Gastrocnemius medialis (tissue), 4 donors: ENCODE data around the gene SNRPB. TPM values are rescaled to one million over a fixed set of nuclear protein-coding genes. Genes with fewer than 3 reads are reported as not detected.
"Not testable (repeated sequence)": the region's sequence is repeated elsewhere in the genome, so short reads cannot be mapped to it uniquely, and the experiment has no call there.

Source experiments
- ATAC-seq, 2 donors: fragments of 150-250 bp; one replicate each; pipeline ENCODE4 v1.9.1; 2016
- DNase-seq, 2 donors: peaks; one replicate each; pipeline ENCODE4 v3.0.0-alpha.2; 2019
- H3K27ac ChIP-seq, 4 donors: fragments of 200-600 bp; sonication (generic); 1 replicate in 1 of 4; 2 replicates in 3 of 4; pipeline ENCODE4 v1.5.1; 2016 to 2018; ENCODE audit warnings: mild to moderate bottlenecking in 2 of 4, moderate library complexity in 1 of 4
- H3K27me3 ChIP-seq, 3 donors: fragments of 200-600 bp; sonication (generic) in 2 of 3; 1 replicate in 1 of 3; 2 replicates in 2 of 3; pipeline versions ENCODE4 v1.5.1 to v1.6.0; 2016 to 2019; ENCODE audit warnings: mild to moderate bottlenecking in 1 of 3, moderate library complexity in 1 of 3
- H3K36me3 ChIP-seq, 2 donors: fragments of 200-600 bp; sonication (generic) in 1 of 2; one replicate each; pipeline ENCODE4 v1.5.1; 2017 to 2018
- H3K4me1 ChIP-seq, 2 donors: fragments of 200-600 bp; sonication (generic) in 1 of 2; one replicate each; pipeline ENCODE4 v1.5.1; 2016 to 2017; ENCODE audit warnings: mild to moderate bottlenecking in 2 of 2
- H3K4me3 ChIP-seq, 4 donors: fragments of 200-600 bp; sonication (generic) in 3 of 4; 1 replicate in 1 of 4; 2 replicates in 3 of 4; pipeline ENCODE4 v1.5.1; 2016 to 2019; ENCODE audit warnings: mild to moderate bottlenecking in 2 of 4
- H3K9me3 ChIP-seq, 3 donors: fragments of 200-600 bp; sonication (generic) in 2 of 3; 1 replicate in 1 of 3; 2 replicates in 2 of 3; pipeline ENCODE4 v1.5.1; 2016 to 2019
- CTCF ChIP-seq, 5 experiments: fragments of 450-650 bp in 3 of 5; fragments of 200-600 bp in 2 of 5; sonication (generic) in 2 of 5; IDR thresholded peaks in 4 of 5; conservative IDR thresholded peaks in 1 of 5; 1 replicate in 4 of 5; 2 replicates in 1 of 5; pipeline ENCODE4 v1.5.1; 2016 to 2019; ENCODE audit warnings: antibody characterized with exemption in 5 of 5, mild to moderate bottlenecking in 3 of 5, moderate library complexity in 3 of 5
- POLR2A ChIP-seq, 2 donors: fragments of 450-650 bp; IDR thresholded peaks; one replicate each; pipeline ENCODE4 v1.6.1; 2017; ENCODE audit warnings: antibody characterized with exemption in 2 of 2, mild to moderate bottlenecking in 2 of 2, moderate library complexity in 2 of 2
- in situ Hi-C, 4 donors: fragments of 200-750 bp; cut with MboI; loops; one replicate each; pipeline versions ENCODE4 v1.15.0 to v1.8.0; 2017; ENCODE audit warnings: low sequenced_read_pairs in 4 of 4
- intact Hi-C: fragments of 100-400 bp; cut with DNase I; formaldehyde crosslinking; loops from one replicate; pipeline ENCODE4 v1.15.1; 2023; ENCODE audit warnings: low total_unique reads
- total RNA-seq, 4 donors: library from RNA; depleted of rRNA; stranded (reverse); fragments of >200 nt; gene quantifications; one replicate each; pipeline versions ENCODE4 v1.1.0 to v1.2.3, GENCODE V29; 2016

Gene SNRPB
- total RNA-seq, 4 donors from 2014 or later: 131 to 209 (median 190) TPM

GRCh38 chr20:2508631-2509467, 38.3 kb upstream of the SNRPB start, which contains the start of gene ZNF343:
TSS of gene ZNF343 (minus strand) at chr20:2508915. CDS start at chr20:2493895, 15,020 bp downstream.
- H3K27me3 ChIP-seq: peaks cover 0 to 4% (median 0%) of the 10 kb centered on the region in 3 donors
- H3K27ac ChIP-seq: peak within 1 kb of the TSS; percentile 90 to 98 (median 92)
- peaks cover 14 to 17% of the 10 kb centered on the region in 2 donors for H3K4me1 ChIP-seq
- peak within 1 kb of the TSS; percentile 75 to 90 (median 82) for H3K4me3 ChIP-seq
- in situ Hi-C loops: no loop called here
- H3K9me3 ChIP-seq: no peaks in the 10 kb centered on the region
- DNase-seq (peak; percentile 75 to 76), ATAC-seq (peak; percentile 100)
- no peaks in the 10 kb centered on the region for H3K36me3 ChIP-seq
- TF ChIP-seq POLR2A (IDR thresholded peaks at IDR 0.05): peak; percentile 35 to 52
- no peak for TF ChIP-seq CTCF (IDR thresholded peaks at IDR 0.05 in 4 of 5, conservative IDR thresholded peaks at IDR 0.05 in 1 of 5)
- intact Hi-C loops: loop anchor here (1.0 kb wide), 1 partner anchor 39 kb away; the partner anchor contains the start of gene SNRPB

GRCh38 chr20:2507875-2508630, 37.5 kb upstream of the SNRPB start:
- DNase-seq (no peak), ATAC-seq (peak; percentile 7 to 25)
- in situ Hi-C loops: no loop called here

GRCh38 chr20:2507464-2507863, 36.9 kb upstream of the SNRPB start:
- TF ChIP-seq POLR2A (IDR thresholded peaks at IDR 0.05) (no peak), CTCF (IDR thresholded peaks at IDR 0.05 in 4 of 5, conservative IDR thresholded peaks at IDR 0.05 in 1 of 5) (no peak)
- intact Hi-C loops: no loop called here
- in situ Hi-C loops: no loop called here
- peaks cover 14 to 17% of the 10 kb centered on the region in 2 donors for H3K4me1 ChIP-seq
- no peaks in the 10 kb centered on the region for H3K27me3 ChIP-seq
- H3K9me3 ChIP-seq: no peaks in the 10 kb centered on the region
- H3K27ac ChIP-seq: peak overlapping the region in 2 of 4 donors; percentile 90 to 98
- ATAC-seq (no peak), DNase-seq (no peak)
- no peaks in the 10 kb centered on the region for H3K36me3 ChIP-seq
- H3K4me3 ChIP-seq: peak overlapping the region; percentile 75 to 90 (median 82)

More at GRCh38 chr20:2507875-2508630, 37.5 kb upstream of the SNRPB start:
- Histone ChIP-seq H3K4me3 (peak overlapping the region; percentile 75 to 90 (median 82)), H3K4me1 (peaks cover 14 to 17% of the 10 kb centered on the region in 2 donors), H3K27me3 (peaks cover 0 to 3% (median 0%) of the 10 kb centered on the region in 3 donors), H3K27ac (peak overlapping the region; percentile 90 to 98 (median 92)), H3K9me3 (no peaks in the 10 kb centered on the region), H3K36me3 (no peaks in the 10 kb centered on the region)
- no peak for TF ChIP-seq POLR2A (IDR thresholded peaks at IDR 0.05)
- no peak for TF ChIP-seq CTCF (IDR thresholded peaks at IDR 0.05 in 4 of 5, conservative IDR thresholded peaks at IDR 0.05 in 1 of 5)
- intact Hi-C loops: loop anchor here (1.0 kb wide), 1 partner anchor 38 kb away; the partner anchor contains the start of gene SNRPB

GRCh38 chr20:2506426-2506825, 35.8 kb upstream of the SNRPB start:
- ATAC-seq, H3K4me3 ChIP-seq, H3K27me3 ChIP-seq, DNase-seq, H3K27ac ChIP-seq, in situ Hi-C loops, H3K9me3 ChIP-seq, H3K36me3 ChIP-seq, intact Hi-C loops: not testable (repeated sequence)
- H3K4me1 ChIP-seq: peaks cover 14 to 17% of the 10 kb centered on the region in 2 donors

GRCh38 chr20:2504803-2505202, 34.2 kb upstream of the SNRPB start:
- in situ Hi-C loops, H3K27ac ChIP-seq, H3K9me3 ChIP-seq, ATAC-seq, H3K4me3 ChIP-seq, intact Hi-C loops, DNase-seq, H3K36me3 ChIP-seq, H3K27me3 ChIP-seq: not testable (repeated sequence)
- H3K4me1 ChIP-seq: peaks cover 13 to 16% of the 10 kb centered on the region in 2 donors

- H3K9me3 ChIP-seq, DNase-seq, H3K4me1 ChIP-seq, H3K4me3 ChIP-seq, intact Hi-C loops, in situ Hi-C loops, H3K27me3 ChIP-seq, H3K27ac ChIP-seq, ATAC-seq: not testable (repeated sequence)
- H3K36me3 ChIP-seq: peaks cover 0 to 24% of the 10 kb centered on the region in 2 donors
Observed at GRCh38 chr20:2502808-2503384, 32.3 kb upstream of the SNRPB start.
